HCT116 (cell line): ENCODE results near the gene DUSP3. TPM values are rescaled to one million over a fixed set of nuclear protein-coding genes. Genes with fewer than 3 reads are reported as not detected.

Source experiments
- ATAC-seq: fragments of 200-7000 bp; cut with Tn5 transposase; 2 replicates; pipeline ENCODE4 v1.9.1; 2020; ENCODE audit warnings: mild to moderate bottlenecking, moderate library complexity
- BruUV-seq: library from RNA; stranded (reverse); fragments of 400-500 nt; replicated peaks from 2 replicates; lab custom pipeline; 2021; lab: Mats Ljungman, UMichigan
- CTCF ChIA-PET: fragments of 300-600 bp; sonication (Branson Sonifier 250); formaldehyde crosslinking; loops from one replicate; lab custom pipeline; 2021; ENCODE audit warnings: antibody characterized with exemption; lab: Charles Lee
- POLR2A ChIA-PET: fragments of 300-600, 350-600 bp; sonication (Branson Sonifier 250); formaldehyde crosslinking; loops from one replicate; lab custom pipeline; 2021; ENCODE audit warnings: antibody characterized with exemption; lab: Charles Lee
- RAD21 ChIA-PET, 2 experiments: fragments of 300-600 bp; sonication (Branson Sonifier 250); formaldehyde crosslinking; loops; one replicate each; lab custom pipeline; 2023; ENCODE audit warnings: low total read pairs in 2 of 2; ENCODE audit not compliant: uncharacterized antibody in 2 of 2, unreplicated experiment in 2 of 2, low non-redundant PET in 1 of 2; lab: Charles Lee
- DNase-seq: peaks from one replicate; pipeline ENCODE4 v3.0.0-alpha.2; 2010; ENCODE audit warnings: low read depth, low spot score
- H2AFZ ChIP-seq: fragments of 200-600 bp; shearing (Covaris generic), sonication (generic); 2 replicates; pipeline ENCODE4 v1.6.1; 2017; ENCODE audit warnings: low read depth, mixed run types, mixed read lengths, antibody characterized with exemption, low read length; ENCODE audit not compliant: poor library complexity, severe bottlenecking
- H3K27ac ChIP-seq: 2 replicates; pipeline ENCODE4 v1.5.1; 2012; ENCODE audit warnings: low read depth, low read length
- H3K27me3 ChIP-seq: fragments of 200-600 bp; sonication (generic); 2 replicates; pipeline ENCODE4 v1.6.1; 2016; ENCODE audit warnings: mixed run types, low read length, mixed read lengths; ENCODE audit not compliant: insufficient read depth
- H3K36me3 ChIP-seq, 2 experiments: fragments of 200-500 bp in 1 of 2; fragments of 200-600 bp in 1 of 2; sonication (Bioruptor generic) in 1 of 2; sonication (generic) in 1 of 2; 2 replicates each; pipeline versions ENCODE4 v1.5.1 to v1.6.1; 2014 to 2016; ENCODE audit warnings: low read length in 2 of 2, inconsistent platforms in 1 of 2, mixed read lengths in 1 of 2, mixed run types in 1 of 2; ENCODE audit not compliant: insufficient read depth in 2 of 2, control insufficient read depth in 1 of 2
- H3K4me1 ChIP-seq, 2 experiments: fragments of 200-600 bp in 1 of 2; sonication (generic) in 1 of 2; 2 replicates each; pipeline versions ENCODE4 v1.5.1 to v1.6.1; 2012 to 2017; ENCODE audit warnings: low read length in 2 of 2, inconsistent platforms in 1 of 2, mild to moderate bottlenecking in 1 of 2, mixed read lengths in 1 of 2, mixed run types in 1 of 2, moderate library complexity in 1 of 2; ENCODE audit not compliant: insufficient read depth in 2 of 2, control insufficient read depth in 1 of 2
- H3K4me2 ChIP-seq: fragments of 200-600 bp; sonication (generic); 2 replicates; pipeline ENCODE4 v1.6.1; 2017; ENCODE audit warnings: mixed run types, low read length, mixed read lengths
- H3K4me3 ChIP-seq, 2 experiments: fragments of 200-600 bp in 1 of 2; sonication (generic) in 1 of 2; replicated peaks in 1 of 2; 2 replicates each; pipeline ENCODE4 v1.5.1; 2011 to 2016; ENCODE audit warnings: low read length in 2 of 2, control low read depth in 1 of 2, low read depth in 1 of 2, mild to moderate bottlenecking in 1 of 2, mixed read lengths in 1 of 2, mixed run types in 1 of 2
- H3K79me2 ChIP-seq: fragments of 200-600 bp; sonication (generic); 2 replicates; pipeline ENCODE4 v1.6.1; 2017; ENCODE audit warnings: mild to moderate bottlenecking, mixed run types, low read length, moderate library complexity, mixed read lengths; ENCODE audit not compliant: insufficient read depth
- H3K9ac ChIP-seq: fragments of 200-600 bp; sonication (generic); 2 replicates; pipeline ENCODE4 v1.6.1; 2016; ENCODE audit warnings: low read length, mixed read lengths
- H3K9me2 ChIP-seq: fragments of 200-600 bp; sonication (generic), shearing (Covaris generic); 2 replicates; pipeline ENCODE4 v1.6.1; 2017; ENCODE audit warnings: mixed run types, mild to moderate bottlenecking, moderate library complexity; ENCODE audit not compliant: insufficient read depth
- H3K9me3 ChIP-seq, 2 experiments: fragments of 200-500 bp in 1 of 2; fragments of 200-600 bp in 1 of 2; sonication (Bioruptor generic) in 1 of 2; sonication (generic) in 1 of 2; 2 replicates each; pipeline ENCODE4 v1.6.1; 2014 to 2017; ENCODE audit warnings: low read length in 2 of 2, mixed read lengths in 2 of 2, inconsistent platforms in 1 of 2, low read depth in 1 of 2, mild to moderate bottlenecking in 1 of 2, mixed run types in 1 of 2, moderate library complexity in 1 of 2; ENCODE audit not compliant: control insufficient read depth in 1 of 2, insufficient read depth in 1 of 2
- H4K20me1 ChIP-seq: fragments of 200-600 bp; sonication (generic), shearing (Covaris generic); 2 replicates; pipeline ENCODE4 v1.6.1; 2017; ENCODE audit warnings: mixed run types, mild to moderate bottlenecking, moderate library complexity; ENCODE audit not compliant: insufficient read depth
- CEBPB ChIP-seq: IDR thresholded peaks from 2 replicates; pipeline ENCODE4 v1.6.1; 2012; ENCODE audit warnings: low read depth
- EGR1 ChIP-seq: IDR thresholded peaks from 2 replicates; pipeline ENCODE4 v1.6.1; 2012; ENCODE audit warnings: low read depth
- ELF1 ChIP-seq: IDR thresholded peaks from 2 replicates; pipeline ENCODE4 v1.6.1; 2012; ENCODE audit warnings: low read depth, borderline replicate concordance
- EZH2 ChIP-seq: fragments of 200-600 bp; sonication (generic); IDR thresholded peaks from 2 replicates; pipeline ENCODE4 v1.6.1; 2017; ENCODE audit warnings: antibody characterized with exemption, mixed run types
- FOSL1 ChIP-seq: IDR thresholded peaks from 2 replicates; pipeline ENCODE4 v1.6.1; 2012; ENCODE audit warnings: low read depth
- JUND ChIP-seq: IDR thresholded peaks from 2 replicates; pipeline ENCODE4 v1.6.1; 2012
- POLR2A ChIP-seq: IDR thresholded peaks from 2 replicates; pipeline ENCODE4 v1.7.0; 2011; ENCODE audit warnings: borderline replicate concordance; ENCODE audit not compliant: insufficient read depth, insufficient read length; ENCODE audit errors: extremely low read depth
- POLR2AphosphoS5 ChIP-seq: IDR thresholded peaks from 2 replicates; pipeline ENCODE4 v1.6.1; 2011; ENCODE audit warnings: mild to moderate bottlenecking, low read depth, low read length, moderate library complexity
- RAD21 ChIP-seq: IDR thresholded peaks from 2 replicates; pipeline ENCODE4 v1.6.1; 2012; ENCODE audit warnings: low read depth, mild to moderate bottlenecking
- SIN3A ChIP-seq: IDR thresholded peaks from 2 replicates; pipeline ENCODE4 v1.6.1; 2012; ENCODE audit warnings: low read depth
- TCF7L2 ChIP-seq: IDR thresholded peaks from 2 replicates; pipeline ENCODE4 v1.7.0; 2011; ENCODE audit warnings: borderline replicate concordance, inconsistent platforms; ENCODE audit not compliant: insufficient read depth, insufficient read length; ENCODE audit errors: extremely low read depth
- YY1 ChIP-seq: IDR thresholded peaks from 2 replicates; pipeline ENCODE4 v1.6.1; 2011; ENCODE audit warnings: low read length, low read depth, moderate library complexity, mild to moderate bottlenecking; ENCODE audit not compliant: insufficient replicate concordance; ENCODE audit errors: extremely low read depth
- ZFX ChIP-seq: fragments of 450-650 bp; IDR thresholded peaks from 2 replicates; pipeline ENCODE4 v1.6.1; 2017
- ZNF274 ChIP-seq: fragments of 200-500 bp; sonication (Bioruptor generic); IDR thresholded peaks from 2 replicates; pipeline ENCODE4 v1.6.1; 2014; ENCODE audit warnings: mild to moderate bottlenecking, low read depth, low read length, inconsistent platforms
- intact Hi-C: fragments of 100-400 bp; cut with micrococcal nuclease; formaldehyde crosslinking; loops from 2 replicates; pipeline ENCODE4 v1.10.0; 2022
- total RNA-seq: library from RNA; stranded (reverse); gene quantifications from one replicate; pipeline ENCODE4 v1.2.1, GENCODE V29; 2021; ENCODE audit not compliant: unreplicated experiment
- TF ChIP-seq, protein P1 (sequence below): IDR thresholded peaks from 2 replicates; pipeline ENCODE4 v1.6.1; 2012
- TF ChIP-seq, protein P2 (sequence below): IDR thresholded peaks from 2 replicates; pipeline ENCODE4 v1.6.1; 2012
- TF ChIP-seq, protein P3 (sequence below): IDR thresholded peaks from 2 replicates; pipeline ENCODE4 v1.6.1; 2012; ENCODE audit warnings: low read depth

Gene DUSP3
- total RNA-seq, 1 experiment from 2014 or later, result 29.6 TPM

DNA sequence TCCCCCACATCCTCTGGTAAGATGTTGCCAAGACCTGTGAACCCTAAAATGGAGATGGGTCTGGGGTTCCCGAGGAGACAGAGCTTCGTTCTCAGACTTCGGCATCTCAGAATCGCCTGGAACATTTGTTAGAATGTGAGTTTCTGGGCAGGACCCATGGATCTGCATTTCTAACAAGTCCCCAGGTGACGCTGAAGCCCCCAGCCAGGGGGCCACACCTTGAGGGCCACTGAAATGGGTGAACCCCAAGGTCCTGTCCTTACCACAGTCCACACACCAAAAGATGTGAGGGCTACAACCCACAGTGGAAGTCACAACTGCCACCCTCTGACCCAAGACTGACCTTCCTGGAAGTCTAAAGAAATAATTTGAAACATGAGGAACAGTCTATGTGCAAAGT is 40.2 kb upstream of the DUSP3 start:
- H3K4me3 ChIP-seq, result no peak overlapping the region
- no peaks in the 10 kb centered on the region for H3K27me3 ChIP-seq
- H2AFZ ChIP-seq, result no peak overlapping the region
- TF ChIP-seq ZFX, result no peak
- no peak for TF ChIP-seq POLR2AphosphoS5
- no peak for TF ChIP-seq SIN3A
- TF ChIP-seq POLR2A, result no peak
- TF ChIP-seq JUND, result no peak
- no peak for TF ChIP-seq FOSL1
- TF ChIP-seq, protein P1, sequence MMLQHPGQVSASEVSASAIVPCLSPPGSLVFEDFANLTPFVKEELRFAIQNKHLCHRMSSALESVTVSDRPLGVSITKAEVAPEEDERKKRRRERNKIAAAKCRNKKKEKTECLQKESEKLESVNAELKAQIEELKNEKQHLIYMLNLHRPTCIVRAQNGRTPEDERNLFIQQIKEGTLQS, result no peak
- TF ChIP-seq EGR1, result no peak
- TF ChIP-seq EZH2, result no peak
- TF ChIP-seq, protein P2, sequence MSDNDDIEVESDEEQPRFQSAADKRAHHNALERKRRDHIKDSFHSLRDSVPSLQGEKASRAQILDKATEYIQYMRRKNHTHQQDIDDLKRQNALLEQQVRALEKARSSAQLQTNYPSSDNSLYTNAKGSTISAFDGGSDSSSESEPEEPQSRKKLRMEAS, result no peak
- no peak for TF ChIP-seq TCF7L2
- no peak for TF ChIP-seq ELF1
- no peak for TF ChIP-seq RAD21
- TF ChIP-seq YY1, result no peak
- TF ChIP-seq, protein P3, sequence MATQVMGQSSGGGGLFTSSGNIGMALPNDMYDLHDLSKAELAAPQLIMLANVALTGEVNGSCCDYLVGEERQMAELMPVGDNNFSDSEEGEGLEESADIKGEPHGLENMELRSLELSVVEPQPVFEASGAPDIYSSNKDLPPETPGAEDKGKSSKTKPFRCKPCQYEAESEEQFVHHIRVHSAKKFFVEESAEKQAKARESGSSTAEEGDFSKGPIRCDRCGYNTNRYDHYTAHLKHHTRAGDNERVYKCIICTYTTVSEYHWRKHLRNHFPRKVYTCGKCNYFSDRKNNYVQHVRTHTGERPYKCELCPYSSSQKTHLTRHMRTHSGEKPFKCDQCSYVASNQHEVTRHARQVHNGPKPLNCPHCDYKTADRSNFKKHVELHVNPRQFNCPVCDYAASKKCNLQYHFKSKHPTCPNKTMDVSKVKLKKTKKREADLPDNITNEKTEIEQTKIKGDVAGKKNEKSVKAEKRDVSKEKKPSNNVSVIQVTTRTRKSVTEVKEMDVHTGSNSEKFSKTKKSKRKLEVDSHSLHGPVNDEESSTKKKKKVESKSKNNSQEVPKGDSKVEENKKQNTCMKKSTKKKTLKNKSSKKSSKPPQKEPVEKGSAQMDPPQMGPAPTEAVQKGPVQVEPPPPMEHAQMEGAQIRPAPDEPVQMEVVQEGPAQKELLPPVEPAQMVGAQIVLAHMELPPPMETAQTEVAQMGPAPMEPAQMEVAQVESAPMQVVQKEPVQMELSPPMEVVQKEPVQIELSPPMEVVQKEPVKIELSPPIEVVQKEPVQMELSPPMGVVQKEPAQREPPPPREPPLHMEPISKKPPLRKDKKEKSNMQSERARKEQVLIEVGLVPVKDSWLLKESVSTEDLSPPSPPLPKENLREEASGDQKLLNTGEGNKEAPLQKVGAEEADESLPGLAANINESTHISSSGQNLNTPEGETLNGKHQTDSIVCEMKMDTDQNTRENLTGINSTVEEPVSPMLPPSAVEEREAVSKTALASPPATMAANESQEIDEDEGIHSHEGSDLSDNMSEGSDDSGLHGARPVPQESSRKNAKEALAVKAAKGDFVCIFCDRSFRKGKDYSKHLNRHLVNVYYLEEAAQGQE, result no peak
- TF ChIP-seq CEBPB, result no peak
- no peak for TF ChIP-seq ZNF274
- H3K9ac ChIP-seq, result no peak overlapping the region
- BruUV-seq, result no TSS peak
- no peaks in the 10 kb centered on the region for H4K20me1 ChIP-seq
- CTCF ChIA-PET, result interaction anchor here (1.9 kb wide), 1 partner anchor 21 kb away, joined by 5 read pairs; no protein-coding TSS in a partner anchor
- peaks cover 0 to 9% of the 10 kb centered on the region in 2 experiments; a peak in 1 of 4 replicates for H3K4me1 ChIP-seq
- no peaks in the 10 kb centered on the region for H3K79me2 ChIP-seq
- intact Hi-C loops, result no loop called here
- DNase-seq, result no peak
- H3K4me2 ChIP-seq, result no peak overlapping the region
- no peaks in the 10 kb centered on the region for H3K9me2 ChIP-seq
- H3K9me3 ChIP-seq, result no peaks in the 10 kb centered on the region
- RAD21 ChIA-PET, result no interaction called here
- no peak for ATAC-seq
- H3K27ac ChIP-seq, result no peak overlapping the region
- H3K36me3 ChIP-seq, result peaks cover 2 to 23% of the 10 kb centered on the region in 2 experiments; a peak in 3 of 4 replicates
- POLR2A ChIA-PET, result no interaction called here
